ENCODE results near the gene B4GALNT4.

GRCh38 chr11:415640-416041, 46.3 kb downstream of the B4GALNT4 start:
- TF ChIP-seq CTCF (IDR thresholded peaks at IDR 0.05) (no peak), POLR2A (IDR thresholded peaks at IDR 0.05) (no peak)
